ENCODE results near the gene PDZD8.

- TF ChIP-seq CTCF (IDR thresholded peaks at IDR 0.05) = no peak
- TF ChIP-seq EZH2 (IDR thresholded peaks at IDR 0.05) = no peak
- TF ChIP-seq EZH2phosphoT487 (IDR thresholded peaks at IDR 0.05) = no peak
Measured at GRCh38 chr10:117239721-117240620, 135.3 kb downstream of the PDZD8 start.
